H1 (cell line): ENCODE measurements around the gene OAS3. TPM values are rescaled to one million over a fixed set of nuclear protein-coding genes. Genes with fewer than 3 reads are reported as not detected.

Experiments
- CTCF ChIA-PET: fragments of 300-600 bp; sonication (Branson Sonifier 250); formaldehyde crosslinking; loops from one replicate; lab custom pipeline; 2021; ENCODE audit not compliant: partially characterized antibody; lab: Charles Lee
- POLR2A ChIA-PET: fragments of 300-600 bp; sonication (Branson Sonifier 250); formaldehyde crosslinking; loops from one replicate; lab custom pipeline; 2021; ENCODE audit warnings: inconsistent platforms; ENCODE audit not compliant: partially characterized antibody; lab: Charles Lee
- DNase-seq, 2 experiments: peaks; one replicate each; pipeline versions ENCODE4 v3.0.0 to v3.0.0-alpha.2; 2010 to 2022; ENCODE audit warnings: low spot score in 2 of 2, low read depth in 1 of 2, mixed read lengths in 1 of 2
- FAIRE-seq: peaks from 2 replicates; lab custom pipeline; 2011; peaks lifted over from hg19 to GRCh38; lab: Jason Lieb, UNC
- H2AFZ ChIP-seq: 2 replicates; pipeline ENCODE4 v1.8.1; 2012; ENCODE audit warnings: low read length, inconsistent platforms
- H2AK5ac ChIP-seq: 2 replicates; pipeline ENCODE4 v1.6.1; 2013; ENCODE audit warnings: low read depth, low read length
- H2BK120ac ChIP-seq: replicated peaks from 2 replicates; pipeline ENCODE3; 2013; ENCODE audit warnings: low read depth, low read length, inconsistent platforms
- H2BK12ac ChIP-seq: 2 replicates; pipeline ENCODE4 v1.6.1; 2013; ENCODE audit warnings: low read depth, low read length
- H2BK15ac ChIP-seq: 2 replicates; pipeline ENCODE4 v1.6.1; 2013; ENCODE audit warnings: low read length
- H2BK20ac ChIP-seq: 2 replicates; pipeline ENCODE4 v1.6.1; 2013; ENCODE audit warnings: low read length
- H2BK5ac ChIP-seq: 2 replicates; pipeline ENCODE4 v1.6.1; 2013; ENCODE audit warnings: low read depth, low read length
- H3K14ac ChIP-seq: 2 replicates; pipeline ENCODE4 v1.6.1; 2013; ENCODE audit warnings: inconsistent platforms; ENCODE audit not compliant: insufficient read length
- H3K18ac ChIP-seq: 2 replicates; pipeline ENCODE4 v1.6.1; 2013; ENCODE audit warnings: low read length; ENCODE audit errors: extremely low read depth
- H3K23ac ChIP-seq: 2 replicates; pipeline ENCODE4 v1.6.1; 2013; ENCODE audit warnings: inconsistent platforms; ENCODE audit not compliant: insufficient read length
- H3K23me2 ChIP-seq: 2 replicates; pipeline ENCODE4 v1.6.1; 2013; ENCODE audit warnings: low read depth, low read length
- H3K27ac ChIP-seq: 2 replicates; pipeline ENCODE4 v1.6.1; 2011; ENCODE audit warnings: low read depth, low read length, inconsistent platforms
- H3K27me3 ChIP-seq, 4 experiments: replicated peaks in 1 of 4; 1 replicate in 1 of 4; 2 replicates in 3 of 4; pipeline versions ENCODE4 v1.6.1 to v1.8.1; 2011 to 2013; ENCODE audit warnings: low read length in 3 of 4, mild to moderate bottlenecking in 3 of 4, inconsistent platforms in 2 of 4, mixed read lengths in 2 of 4, moderate library complexity in 1 of 4; ENCODE audit not compliant: control insufficient read depth in 3 of 4, insufficient read depth in 3 of 4; ENCODE audit errors: extremely low read depth in 1 of 4
- H3K36me3 ChIP-seq, 4 experiments: 2 replicates each; pipeline versions ENCODE4 v1.6.1 to v1.8.1; 2011 to 2013; ENCODE audit warnings: mild to moderate bottlenecking in 4 of 4, low read length in 3 of 4, moderate library complexity in 2 of 4, control low read depth in 1 of 4, inconsistent platforms in 1 of 4; ENCODE audit not compliant: insufficient read depth in 4 of 4, control insufficient read depth in 2 of 4
- H3K4ac ChIP-seq: replicated peaks from 2 replicates; pipeline ENCODE3; 2013; ENCODE audit warnings: low read length, low read depth, mixed read lengths, inconsistent platforms; ENCODE audit not compliant: insufficient read length
- H3K4me1 ChIP-seq, 4 experiments: replicated peaks in 1 of 4; 1 replicate in 1 of 4; 2 replicates in 3 of 4; pipeline versions ENCODE4 v1.6.1 to v1.8.1; 2011 to 2013; ENCODE audit warnings: low read length in 3 of 4, inconsistent platforms in 2 of 4, mixed read lengths in 1 of 4; ENCODE audit not compliant: insufficient read depth in 4 of 4, control insufficient read depth in 3 of 4
- H3K4me2 ChIP-seq, 2 experiments: 2 replicates each; pipeline versions ENCODE4 v1.6.1 to v1.8.1; 2011 to 2013; ENCODE audit warnings: low read depth in 2 of 2, low read length in 2 of 2, control low read depth in 1 of 2, inconsistent platforms in 1 of 2, mild to moderate bottlenecking in 1 of 2; ENCODE audit not compliant: insufficient read depth in 1 of 2
- H3K4me3 ChIP-seq, 4 experiments: fragments of 200-600, 300-600 bp in 1 of 4; sonication (generic), shearing (Covaris generic), sonication (Bioruptor Twin) in 1 of 4; 2 replicates each; pipeline versions ENCODE4 v1.5.1 to v1.8.1; 2011 to 2016; ENCODE audit warnings: low read length in 4 of 4, low read depth in 3 of 4, control low read depth in 2 of 4, inconsistent platforms in 2 of 4, mild to moderate bottlenecking in 2 of 4, mixed read lengths in 1 of 4, moderate library complexity in 1 of 4; ENCODE audit not compliant: insufficient read depth in 2 of 4; ENCODE audit errors: extremely low read depth in 1 of 4
- H3K56ac ChIP-seq: replicated peaks from 2 replicates; pipeline ENCODE3; 2013; ENCODE audit warnings: low read depth, mild to moderate bottlenecking, mixed read lengths, low read length, inconsistent platforms; ENCODE audit not compliant: insufficient read length
- H3K79me1 ChIP-seq: 2 replicates; pipeline ENCODE4 v1.6.1; 2013; ENCODE audit warnings: low read depth, low read length, control low read depth
- H3K79me2 ChIP-seq, 2 experiments: 2 replicates each; pipeline versions ENCODE4 v1.6.1 to v1.8.1; 2012 to 2013; ENCODE audit warnings: low read length in 2 of 2, mild to moderate bottlenecking in 2 of 2, inconsistent platforms in 1 of 2; ENCODE audit not compliant: insufficient read depth in 2 of 2, control insufficient read depth in 1 of 2
- H3K9ac ChIP-seq, 4 experiments: replicated peaks in 1 of 4; 1 replicate in 1 of 4; 2 replicates in 3 of 4; pipeline versions ENCODE4 v1.6.1 to v1.8.1; 2011 to 2013; ENCODE audit warnings: low read depth in 3 of 4, low read length in 3 of 4, control low read depth in 2 of 4, mild to moderate bottlenecking in 2 of 4, moderate library complexity in 2 of 4, inconsistent platforms in 1 of 4; ENCODE audit errors: extremely low read depth in 1 of 4
- H3K9me3 ChIP-seq, 2 experiments: 2 replicates each; pipeline versions ENCODE4 v1.6.1 to v1.8.1; 2012 to 2013; ENCODE audit warnings: mild to moderate bottlenecking in 2 of 2, moderate library complexity in 2 of 2, control low read depth in 1 of 2, inconsistent platforms in 1 of 2, low read depth in 1 of 2, low read length in 1 of 2, mixed read lengths in 1 of 2; ENCODE audit not compliant: insufficient read depth in 2 of 2
- H4K20me1 ChIP-seq, 2 experiments: replicated peaks in 1 of 2; 2 replicates each; pipeline versions ENCODE3 to v1.8.1; 2011 to 2013; ENCODE audit warnings: inconsistent platforms in 2 of 2, low read length in 2 of 2, mild to moderate bottlenecking in 1 of 2; ENCODE audit not compliant: insufficient read depth in 2 of 2, control insufficient read depth in 1 of 2
- H4K5ac ChIP-seq: 2 replicates; pipeline ENCODE4 v1.6.1; 2013; ENCODE audit warnings: low read length, low read depth, mixed read lengths, inconsistent platforms; ENCODE audit not compliant: insufficient read length
- H4K8ac ChIP-seq: 2 replicates; pipeline ENCODE4 v1.8.0; 2013; ENCODE audit warnings: mild to moderate bottlenecking, moderate library complexity, low read length, inconsistent platforms; ENCODE audit not compliant: insufficient read depth; ENCODE audit errors: extremely low read depth
- H4K91ac ChIP-seq: replicated peaks from 2 replicates; pipeline ENCODE3; 2013; ENCODE audit warnings: low read length, mixed read lengths, inconsistent platforms; ENCODE audit not compliant: insufficient read length
- SIRT6 ChIP-seq: IDR thresholded peaks from one replicate; pipeline ENCODE4 v1.7.1; 2012; ENCODE audit warnings: low read length, inconsistent platforms
- SP2 ChIP-seq: IDR thresholded peaks from 2 replicates; pipeline ENCODE4 v1.6.1; 2012; ENCODE audit warnings: mild to moderate bottlenecking, low read length, inconsistent platforms
- WGBS, 2 experiments: shearing (Covaris generic) in 1 of 2; methylation state at CpG; one replicate each; pipeline versions ENCODE4 v1.1.6 to v1.1.7; 2013 to 2015; ENCODE audit warnings: low lambda C conversion rate in 2 of 2, mixed read lengths in 2 of 2, inconsistent platforms in 1 of 2, low coverage in 1 of 2, missing lambda C conversion rate in 1 of 2; ENCODE audit not compliant: insufficient replicate concordance in 2 of 2, insufficient coverage in 1 of 2, insufficient read length in 1 of 2; ENCODE audit errors: extremely low coverage in 1 of 2, missing lambda C conversion rate in 1 of 2; 5-methylcytosine and 5-hydroxymethylcytosine counted together
- polyA plus RNA-seq, 7 experiments: library from polyadenylated mRNA; depleted of rRNA in 3 of 7; stranded (reverse) in 5 of 7; unstranded in 2 of 7; fragments of >200 nt in 5 of 7; fragments of 200-250 nt in 2 of 7; gene quantifications; 1 replicate in 5 of 7; 2 replicates in 1 of 7; 4 replicates in 1 of 7; pipeline versions ENCODE4 v1.2.1 to v1.2.3, GENCODE V29; 2011 to 2013; ENCODE audit warnings: missing spikeins in 2 of 7, mixed read lengths in 2 of 7
- total RNA-seq: library from RNA; stranded (reverse); fragmentation: NEBNext Ultra II Directional; extraction: Animal tissue kit (Norgen Biotek cat#: 25700); gene quantifications from 2 replicates; pipeline ENCODE4 v1.2.1, GENCODE V29; 2021

Gene OAS3
- total and polyA plus RNA-seq, 2 of the 8 experiments (the other 6 are each of a cell fraction or from before 2014, with no cell fraction given): 0.73 to 3.7 TPM

DNA sequence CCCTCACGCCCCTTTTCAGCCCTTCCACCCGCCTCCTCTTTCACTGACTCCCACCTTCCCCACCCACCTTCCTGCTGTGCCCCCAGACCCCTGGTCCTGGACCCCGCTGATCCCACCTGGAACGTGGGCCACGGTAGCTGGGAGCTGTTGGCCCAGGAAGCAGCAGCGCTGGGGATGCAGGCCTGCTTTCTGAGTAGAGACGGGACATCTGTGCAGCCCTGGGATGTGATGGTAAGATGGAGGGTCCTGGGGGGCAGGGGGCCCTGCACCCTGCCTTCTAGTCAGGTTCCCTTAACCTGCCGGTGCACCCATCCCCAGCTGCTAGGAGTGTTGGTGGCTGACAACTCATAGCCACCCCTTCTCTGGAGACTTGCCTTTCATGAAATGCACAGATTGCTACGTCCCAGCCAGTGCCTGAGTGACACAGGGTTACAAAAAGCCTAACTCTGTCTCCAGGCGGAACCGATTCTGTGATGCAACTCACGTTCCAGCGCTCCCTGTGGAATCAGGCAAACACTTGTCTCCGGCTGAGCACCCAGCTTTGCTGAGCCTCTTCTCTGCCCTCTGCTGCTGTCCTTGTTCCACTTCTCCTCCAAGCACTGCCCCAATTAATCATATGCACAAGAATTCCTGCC lies 25.1 kb downstream of the OAS3 start:
- Histone ChIP-seq H2AK5ac (no peak overlapping the region), H3K79me2 (no peaks in the 10 kb centered on the region), H3K4ac (no peak overlapping the region), H2BK120ac (no peak overlapping the region), H4K5ac (no peak overlapping the region), H3K4me2 (no peak overlapping the region), H3K4me3 (no peak overlapping the region), H3K79me1 (no peaks in the 10 kb centered on the region), H3K23ac (no peak overlapping the region), H4K20me1 (no peaks in the 10 kb centered on the region), H3K36me3 (no peaks in the 10 kb centered on the region), H3K14ac (no peak overlapping the region), H3K56ac (no peak overlapping the region), H2BK15ac (no peak overlapping the region), H3K23me2 (no peaks in the 10 kb centered on the region), H2BK5ac (no peak overlapping the region), H3K9me3 (peaks cover 10 to 19% of the 10 kb centered on the region in 2 experiments), H3K18ac (no peak overlapping the region), H3K27ac (no peak overlapping the region), H3K9ac (no peak overlapping the region), H2BK20ac (no peak overlapping the region), H3K4me1 (no peaks in the 10 kb centered on the region), H4K91ac (no peak overlapping the region), H4K8ac (peak overlapping the region; percentile 60; the same call in 1 of the 2 replicates), H2AFZ (no peak overlapping the region), H3K27me3 (peaks cover 0 to 3% (median 0%) of the 10 kb centered on the region in 4 experiments; a peak in 1 of 7 replicates), H2BK12ac (no peak overlapping the region)
- WGBS, 2 experiments: 83% methylated on average over 14 of the region's 14 CpGs; no CpG with 5 or more reads in 1 of the 2 experiments
- POLR2A ChIA-PET: no interaction called here
- CTCF ChIA-PET: interaction anchor here (0.9 to 2.4 kb wide), 3 partner anchors 13 to 30 kb away, joined by 3 to 8 read pairs (median 3); partner anchors contain the start of gene OAS2
- no peak for DNase-seq
- FAIRE-seq: no peak
- TF ChIP-seq SIRT6 (no peak), SP2 (no peak)
